NCI-H2081 (cell line): ENCODE measurements around the gene TNRC6C.
"Not testable (repeated sequence)": the region's sequence is repeated elsewhere in the genome, so short reads cannot be mapped to it uniquely, and the experiment has no call there.

Source experiments
- DNase-seq, 2 experiments: peaks; one replicate each; lab custom pipeline; 2025; lab: John Stamatoyannopoulos, UW

Gene TNRC6C

GRCh38 chr17:78043031-78043430, 84.5 kb downstream of the TNRC6C start:
- DNase-seq = no peak

DNA sequence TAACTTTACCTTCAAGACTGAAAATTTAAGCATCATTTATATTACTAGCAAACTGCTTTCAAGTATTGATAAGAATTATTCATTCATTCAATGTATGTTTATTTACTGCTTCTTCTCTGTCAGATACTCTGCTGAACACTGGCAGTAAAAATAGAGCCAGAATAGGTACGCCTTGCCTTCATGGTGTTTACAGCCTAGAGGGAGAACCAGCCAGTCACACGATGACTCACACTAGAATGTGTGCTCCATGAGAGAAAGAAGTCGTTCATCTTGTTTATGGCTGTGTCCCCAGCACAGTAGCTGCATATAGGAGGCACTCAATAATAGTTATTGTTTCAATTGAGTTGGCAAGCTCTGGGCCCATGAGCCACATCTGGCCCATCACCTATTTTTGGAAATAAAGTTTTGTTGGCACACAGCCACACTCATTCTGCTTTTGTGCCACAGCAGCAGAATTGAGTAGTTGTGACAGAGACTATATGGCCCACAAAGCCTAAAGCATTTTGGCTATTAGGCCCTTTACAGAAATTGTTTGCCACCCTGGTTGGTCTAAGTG, 85.9 kb downstream of the TNRC6C start:
- DNase-seq = no peak

GRCh38 chr17:78045316-78045715, 86.8 kb downstream of the TNRC6C start:
- no peak for DNase-seq

DNA sequence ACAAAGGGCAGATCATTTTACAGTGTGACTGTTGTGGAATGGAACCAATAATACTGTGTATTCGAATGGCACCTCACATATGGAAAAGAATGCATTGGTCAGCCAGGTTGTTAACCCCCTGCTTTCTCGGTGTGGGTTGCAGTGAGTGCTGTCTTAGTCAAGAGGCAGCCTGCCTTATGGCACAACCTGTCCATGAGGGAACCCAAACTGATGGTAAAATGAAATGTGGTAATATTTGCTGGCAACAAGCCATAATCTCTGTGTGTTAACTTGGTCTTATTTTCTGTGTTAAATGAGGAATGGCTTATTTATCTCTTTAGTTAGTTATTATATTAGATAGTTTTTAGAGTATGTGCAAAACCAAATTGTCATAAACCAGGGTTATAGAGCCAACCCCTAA, 88.4 kb downstream of the TNRC6C start:
- no peak for DNase-seq

GRCh38 chr17:78048346-78049292, 90.1 kb downstream of the TNRC6C start:
- DNase-seq = no peak

GRCh38 chr17:78049609-78050008, 91.1 kb downstream of the TNRC6C start:
- no peak for DNase-seq

DNA sequence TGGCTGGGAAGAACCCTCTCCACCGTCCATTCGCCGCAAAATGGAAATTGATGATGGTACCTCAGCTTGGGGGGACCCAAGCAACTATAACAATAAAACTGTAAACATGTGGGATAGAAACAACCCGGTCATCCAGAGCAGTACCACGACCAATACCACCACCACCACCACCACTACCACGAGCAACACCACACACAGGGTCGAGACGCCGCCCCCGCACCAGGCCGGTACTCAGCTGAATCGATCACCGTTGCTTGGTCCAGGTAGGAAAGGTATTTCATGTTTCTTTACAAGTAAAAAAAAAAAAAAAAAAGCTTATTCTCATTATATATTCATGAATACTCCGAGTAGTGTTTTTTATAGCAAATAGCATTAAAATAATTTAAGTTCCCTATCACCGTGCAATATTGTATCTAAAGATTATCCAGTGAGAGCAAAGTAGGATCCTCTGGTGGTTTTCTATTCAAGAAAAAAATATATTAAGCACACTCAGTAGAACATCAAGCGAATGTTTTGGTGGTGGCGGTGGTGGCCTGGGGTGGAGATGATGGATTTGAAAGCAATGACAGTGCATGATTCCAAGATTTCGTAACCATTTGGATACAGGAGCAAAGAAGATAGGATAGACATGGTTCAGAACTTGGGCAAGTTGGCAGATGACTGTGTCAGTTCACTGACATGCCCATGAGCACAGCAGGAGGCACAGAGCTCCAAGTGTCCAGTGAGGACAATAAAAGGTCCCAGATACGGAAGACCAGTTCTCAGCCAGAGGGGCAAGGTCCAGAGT, 92.9 kb downstream of the TNRC6C start:
- no peak for DNase-seq

- DNase-seq = no peak
These were observed 95.4 kb downstream of the TNRC6C start for GRCh38 chr17:78053777-78054468.

GRCh38 chr17:78057113-78057740, 98.7 kb downstream of the TNRC6C start:
- no peak for DNase-seq

DNA sequence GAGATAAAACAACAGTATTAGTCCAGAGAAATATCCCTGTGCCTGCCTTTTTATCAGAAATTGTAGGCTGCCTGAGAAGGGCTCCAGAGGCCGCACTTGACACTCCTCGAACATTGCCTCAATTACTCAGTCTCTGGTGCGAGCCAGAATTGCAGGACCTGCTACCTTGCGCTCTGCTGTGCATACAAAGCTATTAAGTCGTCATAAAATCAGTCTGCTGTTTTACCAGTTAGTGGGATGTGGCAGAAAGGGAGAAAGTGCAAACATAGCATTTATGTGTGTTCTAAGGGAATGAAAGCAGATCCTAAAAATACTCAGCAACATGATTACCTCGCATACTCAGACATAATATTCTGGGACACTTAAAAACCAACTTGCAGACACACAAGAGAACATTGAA, 99.5 kb downstream of the TNRC6C start:
- peak; percentile 10 to 71 for DNase-seq

GRCh38 chr17:78058581-78058980, 100.1 kb downstream of the TNRC6C start:
- DNase-seq = no peak

DNA sequence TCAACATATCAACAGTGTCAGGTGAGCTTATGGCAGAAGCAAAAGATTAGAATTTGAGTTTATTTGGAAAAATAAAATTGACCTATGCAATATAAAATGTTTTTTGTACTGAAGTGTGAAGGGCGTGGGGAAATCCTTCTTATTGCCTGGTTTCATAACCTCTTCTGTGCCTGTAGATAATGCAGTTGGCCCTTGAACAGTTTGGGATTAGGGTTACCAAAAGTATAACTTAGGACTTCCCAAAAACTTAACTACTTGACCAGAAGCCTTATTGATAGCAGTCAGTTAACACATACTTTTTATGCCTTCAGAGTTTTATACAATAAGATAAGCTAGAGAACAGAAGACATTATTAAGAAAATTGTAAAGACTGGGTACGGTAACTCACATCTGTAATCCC, 104.1 kb downstream of the TNRC6C start:
- no peak for DNase-seq

GRCh38 chr17:78063489-78063888, 105.0 kb downstream of the TNRC6C start:
- DNase-seq = no peak

DNA sequence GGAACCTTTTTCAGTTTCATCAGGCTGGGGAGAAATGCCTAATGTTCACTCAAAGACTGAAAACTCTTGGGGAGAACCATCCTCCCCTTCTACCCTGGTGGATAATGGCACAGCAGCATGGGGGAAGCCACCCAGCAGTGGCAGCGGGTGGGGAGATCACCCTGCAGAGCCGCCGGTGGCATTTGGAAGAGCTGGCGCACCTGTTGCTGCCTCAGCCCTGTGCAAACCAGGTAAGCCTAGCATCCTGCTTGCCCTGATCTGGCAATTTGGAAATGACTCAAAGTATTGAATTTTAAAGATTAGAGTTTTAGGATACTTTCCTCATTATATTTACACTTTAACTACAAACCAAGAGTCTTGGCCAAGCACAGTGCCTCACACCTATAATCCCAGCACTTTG, 106.2 kb downstream of the TNRC6C start:
- no peak for DNase-seq

DNA sequence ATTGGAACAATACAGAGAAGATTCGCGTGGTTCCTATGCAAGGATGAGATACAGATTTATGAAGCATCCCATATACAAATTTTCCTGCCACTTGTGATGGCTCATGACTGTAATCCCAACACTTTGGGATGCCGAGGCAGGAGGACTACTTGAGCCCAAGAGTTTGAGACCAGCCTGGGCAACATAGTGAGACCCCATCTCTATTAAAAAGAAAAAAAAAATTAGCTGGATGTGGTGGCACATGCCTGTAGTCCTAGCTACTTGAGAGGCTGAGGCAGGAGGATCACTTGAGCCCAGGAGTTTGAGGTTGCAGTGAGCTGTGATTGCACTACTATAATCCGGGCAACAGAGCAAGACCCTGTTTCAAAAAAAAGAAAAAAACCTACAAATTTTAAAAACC, 108.5 kb downstream of the TNRC6C start:
- DNase-seq = not testable (repeated sequence)

- no peak for DNase-seq
These were observed 111.2 kb downstream of the TNRC6C start for GRCh38 chr17:78069695-78070094.

- no peak for DNase-seq
These were observed 114.5 kb downstream of the TNRC6C start for GRCh38 chr17:78072961-78073360.

- no peak for DNase-seq
These were observed 116.5 kb downstream of the TNRC6C start for GRCh38 chr17:78075011-78075410.

GRCh38 chr17:78075545-78075944, 117.0 kb downstream of the TNRC6C start:
- DNase-seq = no peak

DNA sequence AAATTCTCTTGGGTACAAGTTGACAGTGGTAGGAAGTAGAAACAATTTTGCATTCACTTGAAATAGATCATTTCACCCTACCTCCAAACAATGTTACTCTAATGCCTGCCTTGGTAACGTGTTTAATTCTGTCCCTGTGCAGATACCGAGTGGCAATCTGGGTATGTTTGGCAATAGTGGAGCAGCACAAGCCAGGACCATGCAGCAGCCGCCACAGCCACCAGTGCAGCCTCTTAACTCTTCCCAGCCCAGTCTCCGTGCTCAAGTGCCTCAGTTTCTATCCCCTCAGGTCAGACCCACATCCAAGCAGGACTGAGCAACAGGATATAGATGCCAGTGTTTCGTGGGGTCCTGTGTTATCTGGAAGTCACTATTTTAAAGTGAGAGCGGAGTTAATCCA, 120.8 kb downstream of the TNRC6C start:
- no peak for DNase-seq

- DNase-seq = no peak
These were observed 123.0 kb downstream of the TNRC6C start for GRCh38 chr17:78081551-78081950.
